Smooth muscle cell (in vitro differentiated cells): ENCODE data around the gene KNG1. TPM values are rescaled to one million over a fixed set of nuclear protein-coding genes. Genes with fewer than 3 reads are reported as not detected.

Source experiments
- DNase-seq: peaks from one replicate; lab custom pipeline; 2025; ENCODE audit not compliant: unreplicated experiment; lab: John Stamatoyannopoulos, UW
- H2AFZ ChIP-seq: fragments of 200-600 bp; sonication (generic); 2 replicates; pipeline ENCODE4 v1.6.0; 2016; ENCODE audit warnings: antibody characterized with exemption, low read depth, mild to moderate bottlenecking
- H3F3A ChIP-seq: fragments of 200-600 bp; sonication (generic); 2 replicates; pipeline ENCODE4 v1.6.0; 2017; ENCODE audit warnings: antibody characterized with exemption, low read depth
- H3K27ac ChIP-seq: fragments of 200-600 bp; sonication (generic); 2 replicates; pipeline ENCODE4 v1.5.1; 2016; ENCODE audit warnings: low read depth, mild to moderate bottlenecking
- H3K27me3 ChIP-seq: fragments of 200-600 bp; sonication (generic); 2 replicates; pipeline ENCODE4 v1.6.1; 2016; ENCODE audit warnings: low read depth, mild to moderate bottlenecking
- H3K36me3 ChIP-seq: fragments of 200-600 bp; sonication (generic); 2 replicates; pipeline ENCODE4 v1.5.1; 2016; ENCODE audit warnings: low read depth
- H3K4me1 ChIP-seq: fragments of 200-600 bp; sonication (generic); 2 replicates; pipeline ENCODE4 v1.5.1; 2016; ENCODE audit warnings: low read depth
- H3K4me2 ChIP-seq: fragments of 200-600 bp; sonication (generic); 2 replicates; pipeline ENCODE4 v1.6.0; 2016; ENCODE audit warnings: mild to moderate bottlenecking
- H3K4me3 ChIP-seq: fragments of 200-600 bp; sonication (generic); 2 replicates; pipeline ENCODE4 v1.5.1; 2016; ENCODE audit warnings: mild to moderate bottlenecking
- H3K79me2 ChIP-seq: fragments of 200-600 bp; sonication (generic); 2 replicates; pipeline ENCODE4 v1.6.0; 2016; ENCODE audit warnings: low read depth, mild to moderate bottlenecking
- H3K9ac ChIP-seq: fragments of 200-600 bp; sonication (generic); 2 replicates; pipeline ENCODE4 v1.6.0; 2016; ENCODE audit warnings: low read depth
- H3K9me3 ChIP-seq: fragments of 200-600 bp; sonication (generic); replicated peaks from 2 replicates; pipeline ENCODE4 v1.5.1; 2016; ENCODE audit warnings: low read depth
- H4K20me1 ChIP-seq: fragments of 200-600 bp; sonication (generic); 2 replicates; pipeline ENCODE4 v1.6.0; 2016; ENCODE audit warnings: low read depth
- WGBS: methylation state at CpG from one replicate; pipeline ENCODE4 v1.1.7; 2016; ENCODE audit warnings: low lambda C conversion rate; 5-methylcytosine and 5-hydroxymethylcytosine counted together
- polyA plus RNA-seq: library from polyadenylated mRNA; unstranded; fragments of >200 nt; fragmentation: Nextera tagmentation; extraction: Ambion mirVana; gene quantifications from 2 replicates; pipeline ENCODE4 v1.2.1, GENCODE V29; 2016
- total RNA-seq: library from RNA; depleted of rRNA; stranded (reverse); fragments of >200 nt; gene quantifications from 2 replicates; pipeline ENCODE4 v1.2.3, GENCODE V29; 2014
- TF ChIP-seq, protein P1 (sequence below): fragments of 200-600 bp; sonication (generic); IDR thresholded peaks from 2 replicates; pipeline ENCODE4 v1.5.1; 2017; ENCODE audit warnings: borderline replicate concordance, mild to moderate bottlenecking, antibody characterized with exemption; ENCODE audit not compliant: insufficient read depth, poor library complexity, severe bottlenecking

The KNG1 gene
- total and polyA plus RNA-seq, 2 experiments from 2014 or later, result not detected

DNA sequence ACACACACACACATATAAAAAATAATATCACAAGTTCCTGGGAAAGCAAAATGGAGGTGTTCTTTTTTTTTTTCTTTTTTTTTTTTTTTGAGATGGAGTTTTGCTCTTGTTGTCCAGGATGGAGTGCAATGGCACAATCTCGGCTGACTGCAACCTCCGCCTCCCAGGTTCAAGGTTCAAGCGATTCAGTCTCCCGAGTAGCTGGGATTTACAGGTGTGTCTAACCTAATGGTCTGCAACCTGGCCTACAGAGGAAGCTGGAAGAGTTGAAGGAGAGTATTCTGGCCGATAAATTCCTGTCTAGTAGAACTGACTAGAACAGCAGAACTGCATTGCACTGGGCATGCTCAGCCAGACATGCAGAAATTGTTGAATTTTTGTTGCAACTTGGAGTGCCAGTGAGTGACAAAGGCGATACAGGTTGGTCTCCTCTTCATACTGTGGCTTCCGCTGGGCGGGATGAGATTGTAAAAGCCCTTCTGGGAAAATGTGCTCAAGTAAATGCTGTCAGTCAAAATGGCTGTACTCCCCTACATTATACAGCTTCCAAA is 43.8 kb downstream of the KNG1 start:
- Histone ChIP-seq H3K4me2 (no peak overlapping the region), H4K20me1 (no peaks in the 10 kb centered on the region), H2AFZ (no peak overlapping the region), H3K9ac (no peak overlapping the region), H3K79me2 (no peaks in the 10 kb centered on the region), H3K9me3 (no peaks in the 10 kb centered on the region), H3K27ac (no peak overlapping the region), H3K27me3 (no peaks in the 10 kb centered on the region), H3K4me1 (no peaks in the 10 kb centered on the region), H3K36me3 (no peaks in the 10 kb centered on the region), H3K4me3 (no peak overlapping the region), H3F3A (no peaks in the 10 kb centered on the region)
- TF ChIP-seq, protein P1, sequence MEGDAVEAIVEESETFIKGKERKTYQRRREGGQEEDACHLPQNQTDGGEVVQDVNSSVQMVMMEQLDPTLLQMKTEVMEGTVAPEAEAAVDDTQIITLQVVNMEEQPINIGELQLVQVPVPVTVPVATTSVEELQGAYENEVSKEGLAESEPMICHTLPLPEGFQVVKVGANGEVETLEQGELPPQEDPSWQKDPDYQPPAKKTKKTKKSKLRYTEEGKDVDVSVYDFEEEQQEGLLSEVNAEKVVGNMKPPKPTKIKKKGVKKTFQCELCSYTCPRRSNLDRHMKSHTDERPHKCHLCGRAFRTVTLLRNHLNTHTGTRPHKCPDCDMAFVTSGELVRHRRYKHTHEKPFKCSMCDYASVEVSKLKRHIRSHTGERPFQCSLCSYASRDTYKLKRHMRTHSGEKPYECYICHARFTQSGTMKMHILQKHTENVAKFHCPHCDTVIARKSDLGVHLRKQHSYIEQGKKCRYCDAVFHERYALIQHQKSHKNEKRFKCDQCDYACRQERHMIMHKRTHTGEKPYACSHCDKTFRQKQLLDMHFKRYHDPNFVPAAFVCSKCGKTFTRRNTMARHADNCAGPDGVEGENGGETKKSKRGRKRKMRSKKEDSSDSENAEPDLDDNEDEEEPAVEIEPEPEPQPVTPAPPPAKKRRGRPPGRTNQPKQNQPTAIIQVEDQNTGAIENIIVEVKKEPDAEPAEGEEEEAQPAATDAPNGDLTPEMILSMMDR, result no peak
- no peak for DNase-seq
- 98% methylated on average over 8 of the region's 8 CpGs for WGBS

DNA sequence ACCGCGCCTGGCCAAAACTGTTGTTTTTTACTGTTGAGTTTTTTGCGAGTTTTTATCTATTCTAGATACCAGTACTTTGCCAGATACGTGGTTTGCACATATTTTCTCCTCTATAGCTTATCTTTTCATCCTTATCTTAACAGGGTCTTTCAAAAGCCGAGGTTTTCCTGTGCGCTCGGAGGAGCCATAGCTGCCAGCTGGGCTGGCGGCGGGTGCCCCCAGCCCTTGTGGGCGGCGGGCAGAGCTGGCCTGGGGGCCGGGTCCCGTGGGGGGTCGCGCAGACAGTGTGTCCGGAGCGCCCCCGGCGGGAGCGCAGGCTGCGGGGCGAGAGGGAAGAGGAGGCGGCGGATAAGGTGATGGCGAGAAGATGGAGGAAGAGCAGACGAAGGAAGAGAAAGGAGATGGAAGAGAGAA is 55.1 kb downstream of the KNG1 start:
- WGBS, result 11% methylated on average over 25 of the region's 26 CpGs
- H3K79me2 ChIP-seq, result no peaks in the 10 kb centered on the region

DNA sequence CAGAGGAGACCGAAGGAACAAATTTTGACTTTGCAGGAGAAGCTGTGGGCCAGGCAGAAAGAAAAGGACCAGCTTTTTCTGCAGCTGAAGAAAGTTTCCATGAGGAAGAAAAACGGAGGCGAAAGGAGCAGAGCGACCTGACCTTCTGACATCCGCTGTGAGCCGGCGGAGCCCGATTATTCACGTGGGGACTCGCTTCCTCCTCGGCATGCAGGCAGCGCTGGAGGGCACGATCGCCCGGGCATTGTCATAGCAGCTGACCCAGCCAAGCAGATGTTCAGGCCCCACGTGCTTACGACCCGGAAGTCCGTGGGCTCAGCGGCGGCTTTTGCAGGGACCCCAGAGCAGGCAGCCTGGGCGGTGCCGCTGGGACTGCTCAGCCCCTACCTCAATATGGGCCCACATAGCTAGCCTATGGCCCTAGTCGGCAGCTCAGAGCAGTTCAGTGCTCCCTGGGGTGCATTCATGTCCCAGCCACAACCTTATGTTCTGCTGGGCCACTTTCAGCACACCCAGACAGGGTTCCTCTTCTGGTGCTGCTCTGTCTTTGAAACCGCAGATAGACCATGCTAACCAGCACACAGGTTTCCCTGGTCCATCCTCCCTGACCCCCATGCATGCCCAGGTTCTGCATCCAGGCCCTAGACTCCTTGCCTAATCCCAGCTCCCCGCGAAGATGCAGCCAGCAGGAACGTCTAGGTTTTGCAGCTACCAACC is 55.7 kb downstream of the KNG1 start:
- Histone ChIP-seq H3K79me2 (no peaks in the 10 kb centered on the region), H3K4me1 (no peaks in the 10 kb centered on the region), H2AFZ (peak overlapping the region; percentile 91), H3K36me3 (no peaks in the 10 kb centered on the region), H4K20me1 (no peaks in the 10 kb centered on the region), H3K27me3 (no peaks in the 10 kb centered on the region), H3K4me2 (peak overlapping the region; percentile 83), H3K9ac (no peak overlapping the region), H3K4me3 (peak overlapping the region; percentile 45), H3K27ac (no peak overlapping the region), H3K9me3 (no peaks in the 10 kb centered on the region), H3F3A (peaks cover 4% of the 10 kb centered on the region)
- TF ChIP-seq, protein P1, result no peak
- 45% methylated on average over 28 of the region's 28 CpGs for WGBS
- DNase-seq, result no peak

More for the DNA sequence above, 55.1 kb downstream of the KNG1 start:
- no peak for DNase-seq
- TF ChIP-seq, protein P1, result no peak
- H4K20me1 ChIP-seq, result no peaks in the 10 kb centered on the region
- no peaks in the 10 kb centered on the region for H3K4me1 ChIP-seq
- H3K4me3 ChIP-seq, result peak overlapping the region; percentile 45
- H2AFZ ChIP-seq, result peak overlapping the region; percentile 91
- no peak overlapping the region for H3K27ac ChIP-seq
- peak overlapping the region; percentile 83 for H3K4me2 ChIP-seq
- H3K9me3 ChIP-seq, result no peaks in the 10 kb centered on the region
- H3K36me3 ChIP-seq, result no peaks in the 10 kb centered on the region
- H3K27me3 ChIP-seq, result no peaks in the 10 kb centered on the region
- H3F3A ChIP-seq, result peaks cover 4% of the 10 kb centered on the region
- no peak overlapping the region for H3K9ac ChIP-seq

DNA sequence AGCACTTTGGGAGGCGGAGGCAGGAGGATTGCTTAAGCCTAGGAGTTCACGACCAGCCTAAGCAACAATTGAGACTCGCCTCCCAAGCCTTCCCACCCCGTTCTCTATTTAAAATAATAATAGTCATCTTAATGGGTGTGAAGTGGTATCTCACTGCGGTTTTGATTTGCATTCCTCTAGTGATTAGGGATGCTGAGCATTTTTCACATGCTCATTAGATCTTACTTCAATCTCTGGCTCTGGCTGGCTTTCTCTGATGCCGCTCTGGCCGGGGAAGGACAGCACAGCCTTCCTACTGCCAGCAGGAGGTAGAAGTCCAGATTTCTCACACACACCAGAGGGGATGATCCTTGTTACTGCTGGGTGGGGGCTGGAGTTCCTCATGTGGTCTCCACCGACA is 58.8 kb downstream of the KNG1 start:
- Histone ChIP-seq H3K9ac (no peak overlapping the region), H3K27ac (no peak overlapping the region), H3K27me3 (no peaks in the 10 kb centered on the region), H3K4me1 (no peaks in the 10 kb centered on the region), H3K4me2 (no peak overlapping the region), H3K9me3 (no peaks in the 10 kb centered on the region), H3K4me3 (no peak overlapping the region), H3F3A (peaks cover 4% of the 10 kb centered on the region), H3K36me3 (no peaks in the 10 kb centered on the region), H4K20me1 (no peaks in the 10 kb centered on the region), H3K79me2 (no peaks in the 10 kb centered on the region), H2AFZ (no peak overlapping the region)
- TF ChIP-seq, protein P1, result no peak
- no peak for DNase-seq
- 17% methylated on average over 8 of the region's 8 CpGs for WGBS
